GM23248 (cell line): ENCODE measurements around the gene FLAD1.

Experiments
- EZH2 ChIP-seq: fragments of 200-600 bp; sonication (generic); IDR thresholded peaks from 2 replicates; pipeline ENCODE4 v1.6.1; 2018; ENCODE audit warnings: antibody characterized with exemption, mild to moderate bottlenecking; ENCODE audit not compliant: insufficient read depth, poor library complexity, severe bottlenecking
- EZH2phosphoT487 ChIP-seq: fragments of 200-600 bp; sonication (generic); IDR thresholded peaks from 2 replicates; pipeline ENCODE4 v1.6.1; 2018; ENCODE audit warnings: antibody characterized with exemption, moderate library complexity, mild to moderate bottlenecking, low read depth; ENCODE audit not compliant: insufficient read depth

GRCh38 chr1:154974102-154974807 lies 8.9 kb upstream of the FLAD1 start, which contains the start of gene CKS1B:
- TF ChIP-seq EZH2 = no peak
- TF ChIP-seq EZH2phosphoT487 = no peak
